GM15510 (cell line): ENCODE data around the gene UPF3A.

ENCODE experiments used
- POLR2A ChIP-seq: IDR thresholded peaks from 3 replicates; pipeline ENCODE4 v1.6.1; 2011; ENCODE audit warnings: borderline replicate concordance; ENCODE audit not compliant: insufficient read length; ENCODE audit errors: extremely low read depth

Gene UPF3A

DNA sequence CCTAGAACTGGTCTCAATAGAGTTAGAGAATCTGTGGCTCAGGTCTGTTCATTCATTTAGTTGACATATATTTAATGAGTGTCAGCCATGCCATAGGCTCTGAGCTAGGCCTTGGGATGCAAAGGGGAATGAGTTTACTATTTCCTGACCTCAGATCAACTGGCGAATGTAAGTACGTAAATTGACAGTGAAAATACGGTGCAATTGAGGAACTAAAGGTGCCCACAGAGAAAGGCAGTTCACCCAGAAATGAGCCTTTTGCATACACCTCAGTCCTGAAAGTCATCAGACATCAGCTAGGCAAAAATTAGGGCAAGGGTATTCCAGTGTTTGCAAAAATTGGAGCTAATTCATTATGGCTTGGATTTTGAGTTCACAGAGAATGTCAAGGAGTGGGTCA, 20.6 kb upstream of the UPF3A start:
- no peak for TF ChIP-seq POLR2A

DNA sequence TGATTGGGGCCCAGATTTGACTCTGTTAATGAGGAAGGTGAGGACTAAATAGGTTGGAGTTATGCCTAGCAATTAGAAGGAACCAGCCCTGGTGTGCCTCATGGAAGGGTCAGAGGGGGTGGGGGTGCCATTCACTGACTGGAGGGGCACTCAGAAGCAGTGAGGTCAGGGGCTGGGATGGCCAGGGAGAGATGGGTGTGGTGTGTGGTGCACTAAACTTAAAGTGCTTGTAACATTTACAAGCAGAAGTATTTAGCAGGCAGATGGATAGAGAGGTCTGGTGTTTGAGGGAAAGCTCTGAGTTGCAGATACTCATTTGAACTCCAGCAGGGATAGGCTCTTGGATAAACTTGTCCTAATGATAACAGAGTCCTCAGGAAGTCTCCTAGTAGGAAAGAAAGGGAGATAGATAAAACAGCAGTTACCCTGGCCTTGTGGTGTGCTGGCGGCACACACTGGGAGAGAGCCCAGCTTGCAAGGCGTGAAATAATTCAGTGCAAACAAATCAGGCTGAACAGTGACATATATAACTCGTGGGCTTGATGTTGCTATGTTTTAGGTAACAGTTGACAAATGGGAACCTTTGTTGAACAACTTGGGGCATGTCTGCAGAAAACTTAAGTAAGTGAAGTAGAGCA, 20.0 kb upstream of the UPF3A start:
- no peak for TF ChIP-seq POLR2A

DNA sequence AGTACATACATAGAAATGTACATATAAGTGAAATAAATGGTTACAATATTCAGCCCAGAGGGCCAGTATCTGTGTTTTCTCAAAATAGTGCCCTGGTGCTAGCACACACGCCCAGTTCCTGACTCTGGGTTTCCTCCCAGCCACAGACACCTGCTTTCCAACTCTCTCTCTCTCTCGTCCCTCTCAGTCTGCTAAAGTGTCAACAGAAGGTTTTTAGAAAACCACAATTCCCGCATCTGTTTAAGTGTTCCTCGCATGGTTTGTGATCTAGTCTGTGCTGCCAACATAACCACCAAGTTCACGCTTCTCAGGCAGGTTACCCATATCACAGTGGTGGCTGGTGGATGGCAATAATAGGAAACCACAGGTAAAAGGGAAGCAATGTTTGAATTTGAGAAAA, 17.8 kb upstream of the UPF3A start:
- no peak for TF ChIP-seq POLR2A

DNA sequence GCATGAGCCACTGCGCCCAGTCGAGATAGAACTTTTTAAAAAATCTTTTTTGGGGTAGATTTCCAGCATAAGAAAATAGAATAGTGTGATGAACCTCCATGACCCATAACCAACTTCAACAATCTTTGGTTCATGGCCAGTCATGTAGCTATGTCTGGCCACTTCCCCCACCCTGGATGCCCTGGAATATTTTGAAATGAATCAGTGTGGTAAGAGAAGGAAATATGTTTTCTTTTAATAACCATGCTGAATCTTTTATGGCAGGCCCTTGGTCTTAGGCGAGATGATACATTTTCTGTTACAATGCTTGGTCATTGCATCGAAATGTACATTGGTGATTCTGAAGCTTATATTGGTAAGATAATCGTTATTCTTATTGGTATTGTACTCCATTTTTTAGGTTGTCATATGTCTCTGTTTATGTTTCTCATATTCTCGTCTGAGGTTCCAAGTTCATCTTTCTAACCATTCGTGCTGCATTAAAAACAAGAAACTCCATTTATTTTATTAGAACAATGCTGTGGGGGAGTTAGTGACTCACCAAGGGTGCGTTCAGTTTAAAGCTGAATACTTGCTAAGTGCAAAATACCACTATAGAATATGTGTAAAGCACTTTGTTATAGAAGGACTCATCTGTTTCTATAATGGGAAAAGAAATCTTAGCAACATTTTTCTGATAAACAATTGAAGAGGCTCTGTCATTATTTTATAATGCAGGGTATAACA, 16.4 kb upstream of the UPF3A start:
- no peak for TF ChIP-seq POLR2A

DNA sequence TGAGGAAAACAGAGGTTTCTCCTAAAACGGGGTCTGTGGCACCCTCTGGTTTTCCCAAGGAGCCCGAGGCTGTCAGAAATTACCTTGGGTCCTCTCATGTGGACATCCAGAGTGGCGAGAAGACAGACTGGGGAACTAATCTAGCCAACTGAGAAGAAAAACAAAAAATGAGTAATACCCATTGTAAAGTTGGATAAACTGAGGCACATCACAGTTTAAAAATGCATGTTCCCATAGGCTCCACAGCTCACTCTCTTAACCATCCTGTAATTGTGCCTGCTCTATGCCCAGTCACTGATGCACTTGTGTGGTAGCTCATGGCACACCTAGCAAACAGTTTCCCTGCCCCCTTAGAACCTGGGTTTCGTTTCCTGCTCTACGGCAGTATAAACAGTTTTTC, 15.2 kb upstream of the UPF3A start:
- TF ChIP-seq POLR2A: no peak

DNA sequence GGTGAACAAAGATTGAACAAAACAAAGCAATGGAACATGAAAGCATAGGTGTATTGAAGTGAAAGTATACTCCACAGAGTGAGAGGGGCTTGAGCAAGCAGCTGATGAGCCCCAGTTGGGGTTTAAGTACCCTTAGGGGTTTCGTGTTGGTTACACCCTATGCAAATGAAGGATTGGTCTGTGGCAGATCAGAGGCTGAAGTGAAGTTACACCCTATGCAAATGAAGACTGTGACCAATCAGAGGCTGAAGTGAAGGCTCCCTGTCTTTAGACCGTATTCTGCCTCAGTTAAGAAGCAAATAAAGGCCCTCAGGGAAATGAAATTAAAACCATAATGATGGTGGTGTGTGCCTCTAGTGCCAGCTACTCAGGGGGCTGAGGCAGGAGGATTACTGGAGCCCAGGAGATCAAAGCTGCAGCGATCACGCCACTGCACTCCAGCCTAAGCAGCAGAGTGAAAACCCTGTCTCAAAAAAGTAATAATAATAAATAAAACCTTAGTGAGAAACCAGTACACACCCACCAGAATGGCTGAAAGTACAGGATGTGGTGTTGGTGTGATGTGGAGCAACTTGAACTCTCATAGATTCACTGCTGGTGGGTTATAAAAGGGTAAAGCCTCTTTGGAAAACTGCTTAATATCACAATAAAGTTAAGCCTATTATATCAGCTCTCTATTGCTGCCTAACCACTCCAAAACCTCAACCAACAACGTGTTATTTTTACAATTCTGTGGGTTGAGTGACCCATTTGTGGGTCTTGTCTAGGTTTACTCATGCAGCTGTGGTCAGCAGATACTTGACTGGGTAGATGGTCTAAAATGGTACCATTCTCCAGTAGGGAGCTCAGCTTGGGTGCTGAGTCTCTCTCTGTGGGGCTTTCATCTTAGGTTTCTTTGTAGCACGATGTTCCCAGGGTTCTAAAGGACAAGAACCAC, 12.8 kb upstream of the UPF3A start:
- TF ChIP-seq POLR2A: no peak

DNA sequence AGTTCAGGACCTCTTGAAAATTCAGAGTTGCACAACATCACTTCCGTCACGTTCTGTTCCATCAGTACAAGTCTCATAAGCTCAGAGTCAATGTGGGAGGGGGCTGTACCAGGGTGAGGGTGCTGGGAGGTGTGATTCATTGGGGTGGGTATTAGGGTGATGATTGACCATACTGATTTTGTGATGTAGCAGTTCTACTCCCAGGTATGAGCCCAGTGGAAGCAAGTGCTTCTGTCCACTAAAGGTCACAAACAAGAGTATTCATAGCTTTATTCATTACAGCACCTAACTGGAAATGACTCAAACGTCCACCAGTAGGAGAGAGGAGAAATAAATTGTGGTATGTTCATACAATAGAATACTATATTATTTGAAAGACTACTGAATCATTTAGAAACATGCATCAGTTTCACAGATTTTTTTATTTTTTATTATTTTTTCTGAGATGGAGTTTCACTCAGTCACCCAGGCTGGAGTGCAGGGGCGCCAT, 12.1 kb upstream of the UPF3A start:
- TF ChIP-seq POLR2A: no peak

DNA sequence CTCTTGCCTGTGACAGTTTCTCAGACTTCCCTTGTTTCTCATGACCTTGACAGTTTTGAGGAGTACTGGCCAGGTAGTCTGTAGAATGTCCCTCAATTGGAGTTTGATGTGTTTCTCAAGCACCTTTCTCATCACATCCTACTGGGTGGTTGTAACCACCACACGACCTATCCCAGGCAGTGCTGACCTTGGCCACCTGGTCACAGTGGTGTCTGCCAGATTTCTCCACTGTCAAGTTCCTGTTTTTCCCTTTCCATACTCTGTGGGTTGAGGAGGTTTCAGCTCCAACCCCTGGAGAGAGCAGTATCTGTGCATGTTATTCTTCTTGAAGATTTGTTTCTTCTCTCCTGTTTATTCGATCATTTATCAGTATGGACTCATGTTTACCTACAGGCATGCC, 8.4 kb upstream of the UPF3A start:
- no peak for TF ChIP-seq POLR2A

DNA sequence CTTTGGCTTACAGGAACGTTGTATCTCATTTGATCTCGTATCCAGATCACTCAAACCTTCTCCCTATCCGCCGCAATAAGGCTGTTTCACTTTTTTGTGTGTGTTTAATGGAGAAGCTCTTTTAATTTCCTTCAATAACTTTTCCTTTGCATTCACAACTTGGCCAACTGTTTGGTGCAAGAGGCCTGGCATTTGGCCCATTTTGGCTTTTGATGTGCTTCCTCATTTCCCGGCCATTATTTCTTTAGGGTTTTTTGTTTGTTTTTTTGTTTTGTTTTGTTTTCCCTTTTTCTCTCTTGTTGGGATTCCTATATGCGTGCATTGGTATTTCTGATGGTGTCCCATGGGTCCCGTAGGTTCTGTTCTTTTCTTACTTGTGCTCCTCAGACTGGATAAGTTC, 6.1 kb upstream of the UPF3A start:
- no peak for TF ChIP-seq POLR2A

DNA sequence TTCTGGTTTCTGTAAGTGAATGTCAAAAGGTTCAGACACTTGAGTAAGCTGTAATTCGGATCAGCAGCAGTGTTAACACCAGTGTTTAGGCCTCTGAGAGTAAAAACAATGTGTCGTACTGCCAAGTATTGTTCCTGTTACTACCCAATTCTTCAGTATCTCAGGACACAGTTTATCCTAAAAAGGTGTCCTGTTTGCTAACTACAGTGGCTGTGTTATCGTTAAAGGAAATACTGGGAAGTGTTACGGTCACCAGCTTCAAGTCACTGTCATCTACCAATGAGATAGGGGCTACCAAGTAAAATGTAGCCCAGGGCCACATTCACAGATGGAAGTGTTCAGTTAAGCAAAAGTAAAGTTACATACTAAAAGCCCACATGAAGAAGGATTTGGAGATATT, 2.3 kb upstream of the UPF3A start:
- no peak for TF ChIP-seq POLR2A

DNA sequence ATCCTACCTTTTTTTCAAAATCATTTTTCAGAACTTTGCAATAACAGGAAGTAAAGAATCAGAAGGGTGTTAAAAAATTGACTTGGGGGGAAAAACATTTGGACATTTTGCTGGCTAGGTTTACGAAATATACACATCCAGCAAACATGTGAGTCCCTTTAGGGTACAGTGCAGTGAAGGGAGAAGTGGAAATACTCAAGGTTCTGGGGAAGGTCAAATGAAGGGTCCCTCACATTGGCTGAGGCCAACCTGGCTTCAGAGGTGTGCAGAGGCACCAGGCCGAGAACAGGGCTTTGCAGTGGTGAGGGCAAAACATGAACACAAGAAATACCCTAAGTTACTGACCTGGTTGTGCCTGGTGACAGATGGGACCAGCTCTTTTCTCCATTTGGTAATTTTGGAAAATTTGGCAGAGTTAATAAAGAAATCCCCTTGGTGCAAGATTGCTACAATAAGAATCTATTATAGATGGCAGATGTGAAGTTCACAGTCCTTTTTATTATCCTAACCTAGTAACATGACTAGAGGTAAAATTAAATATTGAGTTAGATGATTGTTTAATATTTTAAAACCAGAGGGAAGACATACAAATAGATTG, 1.5 kb upstream of the UPF3A start:
- no peak for TF ChIP-seq POLR2A

DNA sequence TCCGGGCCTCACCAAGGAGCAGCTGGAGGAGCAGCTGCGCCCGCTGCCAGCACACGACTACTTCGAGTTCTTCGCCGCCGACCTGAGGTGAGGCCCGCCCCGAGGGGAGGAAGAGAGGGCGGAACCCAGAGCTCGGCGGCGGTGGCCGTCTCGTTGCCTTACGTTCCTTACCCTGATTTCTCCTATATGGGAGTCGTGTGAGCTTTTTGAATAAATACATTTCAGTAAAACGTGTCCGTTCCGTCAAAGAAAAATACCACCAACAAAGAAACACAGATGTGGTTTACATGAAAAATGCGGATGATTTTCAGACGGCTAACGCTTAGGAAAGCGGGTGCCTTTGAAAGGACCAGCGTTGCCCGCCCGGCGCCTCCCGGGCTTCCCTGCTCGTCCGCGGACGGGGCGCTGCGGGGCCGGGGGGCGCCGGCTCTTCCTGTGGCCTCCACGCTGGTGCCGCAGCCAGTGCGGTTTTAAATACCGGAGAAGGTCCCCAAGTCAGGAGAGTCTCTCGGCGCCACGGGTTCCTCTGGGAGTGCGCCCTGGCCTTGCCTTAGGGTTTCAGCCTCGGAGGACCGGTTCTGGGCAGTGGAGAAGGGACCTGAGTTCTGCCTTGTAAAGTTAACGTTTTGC, 755 bp downstream of the UPF3A start:
- TF ChIP-seq POLR2A: no peak

DNA sequence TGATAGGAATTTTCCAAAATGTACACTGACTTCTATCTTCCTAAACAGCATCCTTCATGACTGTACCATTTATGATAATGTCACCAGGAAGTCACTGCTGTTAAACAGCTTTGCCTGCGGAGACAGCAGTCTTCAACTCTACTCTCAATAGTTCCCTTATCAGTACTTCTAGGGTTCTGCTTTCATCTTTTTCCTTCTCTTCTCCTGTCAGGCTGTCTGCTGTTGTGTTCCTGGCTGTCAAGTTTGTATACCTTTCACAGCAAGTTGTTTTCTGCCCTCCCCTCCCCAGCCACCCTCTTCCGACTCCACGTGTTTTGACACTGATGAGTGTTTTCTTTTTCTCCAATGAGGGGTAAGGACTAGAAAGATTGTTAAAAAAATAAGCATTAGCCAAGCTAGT, 2.2 kb downstream of the UPF3A start:
- no peak for TF ChIP-seq POLR2A

DNA sequence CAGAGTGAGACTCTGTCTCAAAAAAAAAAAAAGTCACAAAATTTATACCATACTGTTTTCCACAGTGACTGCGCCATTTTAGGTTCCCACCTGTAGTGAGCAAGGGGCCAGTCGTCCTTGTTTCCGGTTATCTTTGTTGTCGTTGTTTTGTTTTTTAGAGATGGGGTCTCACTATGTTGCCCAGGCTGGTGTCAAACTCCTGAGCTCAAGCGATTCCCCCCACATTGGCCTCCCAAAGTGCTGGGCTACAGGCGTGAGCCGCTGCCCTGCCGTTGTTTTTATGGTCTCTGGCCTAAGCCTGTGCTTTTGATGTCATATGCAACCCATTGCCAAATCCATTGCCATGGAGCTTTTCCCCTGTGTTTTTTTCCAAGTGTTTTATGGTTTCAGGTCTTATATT, 3.3 kb downstream of the UPF3A start:
- no peak for TF ChIP-seq POLR2A
